HG03575 (cell line): ENCODE measurements around the gene WDR48.

Experiments
- ATAC-seq: cut with Tn5 transposase; IDR thresholded peaks from one replicate; pipeline ENCODE4 v1.9.1; 2021; ENCODE audit not compliant: unreplicated experiment, insufficient number of reproducible peaks, low FRiP score; ENCODE audit errors: extremely low read depth

The WDR48 gene

GRCh38 chr3:39051649-39052561 lies at the start of gene WDR48, which contains the start of gene SCN11A:
Gene WDR48 (plus strand): TSS chr3:39052016. CDS start chr3:39052026, 10 bp downstream.
Gene SCN11A (minus strand): TSS chr3:39051944. CDS start chr3:38950362, 101,582 bp downstream.
- peak; percentile 91 for ATAC-seq

GRCh38 chr3:39005295-39005694 lies 46.5 kb upstream of the WDR48 start:
- ATAC-seq: no peak

- ATAC-seq: no peak
These were observed 40.6 kb upstream of the WDR48 start for GRCh38 chr3:39011191-39011736.

GRCh38 chr3:39013289-39013688 lies 38.5 kb upstream of the WDR48 start:
- no peak for ATAC-seq

GRCh38 chr3:39013921-39014509 lies 37.8 kb upstream of the WDR48 start:
- no peak for ATAC-seq

- no peak for ATAC-seq
These were observed 36.4 kb upstream of the WDR48 start for GRCh38 chr3:39015418-39015817.

- no peak for ATAC-seq
These were observed 32.5 kb upstream of the WDR48 start for GRCh38 chr3:39019299-39019698.

GRCh38 chr3:39021029-39021428 lies 30.8 kb upstream of the WDR48 start:
- ATAC-seq: no peak

- ATAC-seq: no peak
These were observed 30.1 kb upstream of the WDR48 start for GRCh38 chr3:39021465-39022285.

GRCh38 chr3:39022286-39022630 lies 29.6 kb upstream of the WDR48 start:
- no peak for ATAC-seq

GRCh38 chr3:39024497-39024896 lies 27.3 kb upstream of the WDR48 start:
- ATAC-seq: no peak

- no peak for ATAC-seq
These were observed 26.4 kb upstream of the WDR48 start for GRCh38 chr3:39025222-39025970.

- ATAC-seq: no peak
These were observed 23.3 kb upstream of the WDR48 start for GRCh38 chr3:39028546-39028945.

GRCh38 chr3:39029556-39029955 lies 22.3 kb upstream of the WDR48 start:
- no peak for ATAC-seq

- ATAC-seq: no peak
These were observed 13.7 kb upstream of the WDR48 start for GRCh38 chr3:39038165-39038564.

- ATAC-seq: no peak
These were observed 1.8 kb upstream of the WDR48 start for GRCh38 chr3:39050029-39050428.

GRCh38 chr3:39052583-39052982 lies 767 bp downstream of the WDR48 start:
- ATAC-seq: no peak

GRCh38 chr3:39053696-39054095 lies 1.9 kb downstream of the WDR48 start:
- no peak for ATAC-seq

GRCh38 chr3:39056151-39056550 lies 4.3 kb downstream of the WDR48 start:
- no peak for ATAC-seq
